ENCODE measurements around the gene OFD1. TPM values are rescaled to one million over a fixed set of nuclear protein-coding genes. Genes with fewer than 3 reads are reported as not detected.
"Not testable (repeated sequence)": the region's sequence is repeated elsewhere in the genome, so short reads cannot be mapped to it uniquely, and the experiment has no call there.

Gene OFD1
- total and polyA plus RNA-seq, 8 donors: 19.1 to 79.1 (median 59.4) TPM

DNA sequence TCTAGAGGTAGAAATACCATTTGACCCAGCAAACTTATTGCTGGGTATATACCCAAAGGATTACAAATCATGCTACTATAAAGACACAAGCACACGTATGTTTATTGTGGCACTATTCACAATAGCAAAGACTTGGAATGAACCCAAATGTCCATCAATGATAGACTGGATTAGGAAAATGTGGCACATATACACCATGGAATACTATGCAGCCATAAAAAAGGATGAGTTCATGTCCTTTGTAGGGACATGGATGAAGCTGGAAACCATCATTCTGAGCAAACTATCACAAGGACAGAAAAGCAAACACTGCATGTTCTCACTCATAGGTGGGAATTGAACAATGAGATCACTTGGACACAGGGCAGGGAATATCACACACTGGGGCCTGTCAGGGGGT lies 4.0 kb upstream of the OFD1 start:
- H3K9me3 ChIP-seq, H3K36me3 ChIP-seq, H3K4me3 ChIP-seq, DNase-seq, H3K27me3 ChIP-seq, H3K4me1 ChIP-seq, H3K27ac ChIP-seq, ATAC-seq: not testable (repeated sequence)
- intact Hi-C loops (cut with DNase I): loop anchor here in 1 of 2 donors (10.0 kb wide), 1 partner anchor 304 kb away; no protein-coding TSS in a partner anchor

DNA sequence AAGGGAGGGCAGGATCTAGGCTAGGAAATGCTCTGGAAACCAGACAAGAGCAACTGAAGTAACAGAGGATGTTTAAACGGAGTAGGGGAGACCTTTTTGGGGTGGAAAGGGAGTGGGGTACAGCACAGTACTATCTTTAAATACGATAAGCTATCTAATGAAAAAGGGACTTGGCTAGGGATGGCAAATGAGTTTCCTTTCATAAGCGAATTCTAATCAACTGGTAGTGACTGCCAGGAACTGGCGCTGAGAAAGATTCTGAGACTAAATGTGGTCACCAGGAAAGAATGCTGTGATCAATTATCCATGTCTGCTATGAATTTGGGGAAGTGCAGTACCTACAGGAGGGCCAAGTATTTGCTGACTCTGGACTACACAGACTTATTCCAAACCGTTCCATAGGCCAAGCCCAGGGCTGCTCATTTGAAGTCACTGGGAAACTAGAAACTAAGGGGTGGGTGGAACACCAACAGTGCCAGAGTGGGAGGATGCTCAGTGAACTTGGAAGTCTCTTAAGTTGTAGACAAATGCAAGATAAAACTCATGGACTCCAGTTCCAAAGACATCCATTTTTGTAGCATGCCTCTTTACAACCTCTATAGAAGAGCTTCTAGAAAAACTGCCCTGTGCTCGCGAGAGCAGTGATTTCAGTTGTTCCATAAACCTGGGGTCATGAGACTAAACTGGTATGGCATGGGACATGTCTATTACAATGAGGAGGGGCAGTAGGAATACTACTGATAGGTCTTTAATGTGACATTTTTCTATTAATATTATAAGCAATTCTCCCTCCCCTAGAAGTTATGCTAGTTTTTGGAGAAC lies 2.1 kb upstream of the OFD1 start:
- DNase-seq (no peak), ATAC-seq (no peak)
- Histone ChIP-seq H3K27ac (no peak overlapping the region), H3K4me1 (peaks cover 10 to 19% of the 10 kb centered on the region in 2 donors), H3K36me3 (no peaks in the 10 kb centered on the region), H3K27me3 (peaks cover 0 to 10% of the 10 kb centered on the region in 2 donors), H3K4me3 (no peak overlapping the region), H3K9me3 (no peaks in the 10 kb centered on the region)
- TF ChIP-seq, protein P1, sequence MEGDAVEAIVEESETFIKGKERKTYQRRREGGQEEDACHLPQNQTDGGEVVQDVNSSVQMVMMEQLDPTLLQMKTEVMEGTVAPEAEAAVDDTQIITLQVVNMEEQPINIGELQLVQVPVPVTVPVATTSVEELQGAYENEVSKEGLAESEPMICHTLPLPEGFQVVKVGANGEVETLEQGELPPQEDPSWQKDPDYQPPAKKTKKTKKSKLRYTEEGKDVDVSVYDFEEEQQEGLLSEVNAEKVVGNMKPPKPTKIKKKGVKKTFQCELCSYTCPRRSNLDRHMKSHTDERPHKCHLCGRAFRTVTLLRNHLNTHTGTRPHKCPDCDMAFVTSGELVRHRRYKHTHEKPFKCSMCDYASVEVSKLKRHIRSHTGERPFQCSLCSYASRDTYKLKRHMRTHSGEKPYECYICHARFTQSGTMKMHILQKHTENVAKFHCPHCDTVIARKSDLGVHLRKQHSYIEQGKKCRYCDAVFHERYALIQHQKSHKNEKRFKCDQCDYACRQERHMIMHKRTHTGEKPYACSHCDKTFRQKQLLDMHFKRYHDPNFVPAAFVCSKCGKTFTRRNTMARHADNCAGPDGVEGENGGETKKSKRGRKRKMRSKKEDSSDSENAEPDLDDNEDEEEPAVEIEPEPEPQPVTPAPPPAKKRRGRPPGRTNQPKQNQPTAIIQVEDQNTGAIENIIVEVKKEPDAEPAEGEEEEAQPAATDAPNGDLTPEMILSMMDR (IDR thresholded peaks at IDR 0.05): no peak
- intact Hi-C loops (cut with DNase I): loop anchor here in 1 of 2 donors (10.0 kb wide), 1 partner anchor 302 kb away; no protein-coding TSS in a partner anchor

DNA sequence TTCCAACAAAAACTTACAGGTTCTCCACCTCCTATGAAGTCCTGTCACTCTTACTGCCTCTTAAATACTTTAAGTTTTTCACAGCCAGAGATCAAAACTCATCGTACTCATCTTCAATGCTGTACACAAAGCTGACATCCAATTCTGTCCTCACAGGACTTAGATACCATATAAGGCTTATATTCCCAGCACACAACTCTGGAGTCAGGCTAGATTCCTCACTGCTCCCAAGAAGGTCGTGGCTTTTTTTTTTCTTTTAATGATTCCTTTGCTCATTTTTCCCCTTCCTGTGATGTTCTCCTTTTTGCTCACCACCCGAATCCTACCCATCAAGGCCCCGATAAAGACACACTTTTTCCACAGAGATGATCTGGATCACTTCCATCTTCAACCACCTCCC lies 1.0 kb upstream of the OFD1 start:
- H3K9me3 ChIP-seq: no peaks in the 10 kb centered on the region
- H3K27me3 ChIP-seq: peaks cover 0 to 10% of the 10 kb centered on the region in 2 donors
- intact Hi-C loops (cut with DNase I): loop anchor here in 1 of 2 donors (10.0 kb wide), 1 partner anchor 301 kb away; no protein-coding TSS in a partner anchor
- DNase-seq (no peak), ATAC-seq (no peak)
- peak overlapping the region; percentile 91 to 93 for H3K27ac ChIP-seq
- TF ChIP-seq, protein P1 (IDR thresholded peaks at IDR 0.05): no peak
- no peaks in the 10 kb centered on the region for H3K36me3 ChIP-seq
- peak overlapping the region; percentile 59 to 60 for H3K4me3 ChIP-seq
- H3K4me1 ChIP-seq: peaks cover 10 to 19% of the 10 kb centered on the region in 2 donors

DNA sequence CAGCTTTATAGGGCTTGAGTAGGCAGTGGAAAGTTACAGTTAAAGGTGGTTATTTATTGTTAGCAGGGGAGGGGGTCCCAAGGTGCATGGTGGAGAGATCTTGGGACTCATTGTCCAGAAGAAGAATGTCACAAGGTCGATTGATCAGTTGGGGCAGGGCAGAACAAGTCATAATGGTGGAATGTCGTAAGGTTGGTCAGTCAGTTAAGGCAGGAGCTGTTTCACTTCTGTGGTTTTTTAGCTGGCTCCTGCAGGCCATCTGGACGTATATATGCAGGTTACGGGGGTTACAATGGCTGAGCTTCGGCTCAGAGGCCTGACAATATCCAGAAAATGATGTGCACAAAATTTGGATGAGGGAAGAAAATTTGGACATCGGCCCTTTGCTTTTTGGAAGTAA lies 7.1 kb downstream of the OFD1 start:
- Histone ChIP-seq H3K36me3 (no peaks in the 10 kb centered on the region), H3K4me1 (peaks cover 0 to under 1% of the 10 kb centered on the region in 2 donors), H3K4me3 (no peak overlapping the region), H3K9me3 (no peaks in the 10 kb centered on the region), H3K27me3 (no peaks in the 10 kb centered on the region), H3K27ac (no peak overlapping the region)
- intact Hi-C loops (cut with DNase I): no loop called here
- DNase-seq (no peak), ATAC-seq (no peak)
- TF ChIP-seq, protein P1 (IDR thresholded peaks at IDR 0.05): no peak

DNA sequence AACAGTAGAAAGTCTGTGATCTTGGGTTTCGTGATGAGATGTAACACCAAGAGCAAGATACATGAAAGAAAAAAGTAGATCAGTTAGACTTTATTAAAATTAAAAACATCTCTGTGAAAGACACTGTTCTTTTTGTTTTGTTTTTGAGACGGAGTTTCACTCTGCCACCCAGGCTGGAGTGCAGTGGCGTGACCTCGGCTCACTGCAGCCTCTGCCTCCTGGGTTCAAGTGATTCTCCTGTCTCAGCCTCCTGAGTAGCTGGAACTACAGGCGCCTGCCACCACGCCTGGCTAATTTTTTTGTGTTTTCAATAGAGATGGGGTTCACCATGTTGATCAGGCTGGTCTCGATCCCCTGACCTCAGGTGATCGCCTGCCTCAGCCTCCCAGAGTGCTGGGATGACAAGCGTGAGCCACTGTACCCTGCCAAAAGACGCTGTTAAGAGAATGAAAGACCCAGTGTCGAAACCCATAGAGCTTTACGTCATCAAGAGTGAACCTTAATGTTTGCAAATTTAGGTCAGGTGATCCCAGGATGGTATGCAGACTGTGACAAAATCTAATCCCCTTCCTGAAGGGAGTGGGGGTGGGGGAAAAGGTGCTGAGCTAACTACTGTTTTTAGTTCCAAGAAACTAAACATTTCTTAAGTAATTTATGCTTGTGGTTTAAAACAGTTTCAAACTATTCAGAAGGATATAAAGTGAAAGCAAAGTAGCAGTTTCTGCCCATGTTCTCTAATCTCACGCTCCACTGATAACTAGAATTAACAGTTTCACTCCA lies 8.0 kb downstream of the OFD1 start:
- no peaks in the 10 kb centered on the region for H3K4me1 ChIP-seq
- H3K9me3 ChIP-seq: no peaks in the 10 kb centered on the region
- intact Hi-C loops (cut with DNase I): no loop called here
- DNase-seq (no peak), ATAC-seq (peak; percentile 64)
- H3K36me3 ChIP-seq: peaks cover 0 to 5% of the 10 kb centered on the region in 2 donors
- H3K27ac ChIP-seq: peak overlapping the region in 1 of 2 donors; percentile 45
- no peaks in the 10 kb centered on the region for H3K27me3 ChIP-seq
- no peak overlapping the region for H3K4me3 ChIP-seq
- TF ChIP-seq, protein P1 (IDR thresholded peaks at IDR 0.05): no peak
